CD14-positive monocyte (primary cell): ENCODE results near the gene CHD6. TPM values are rescaled to one million over a fixed set of nuclear protein-coding genes. Genes with fewer than 3 reads are reported as not detected.

Experiments
- DNase-seq, 3 donors: peaks; one replicate each; pipeline ENCODE4 v3.0.0-alpha.2; 2011 to 2022
- H2AFZ ChIP-seq: 2 replicates; pipeline ENCODE4 v1.6.0; 2012; ENCODE audit warnings: mild to moderate bottlenecking, low read depth, low read length, inconsistent platforms; ENCODE audit not compliant: insufficient read depth, poor library complexity, severe bottlenecking
- H3K27ac ChIP-seq, 2 donors: 1 replicate in 1 of 2; 2 replicates in 1 of 2; pipeline ENCODE4 v1.5.1; 2012 to 2013; ENCODE audit warnings: low read length in 2 of 2, control low read depth in 1 of 2, inconsistent platforms in 1 of 2, low read depth in 1 of 2, mild to moderate bottlenecking in 1 of 2
- H3K27me3 ChIP-seq, 2 donors: one replicate each; pipeline versions ENCODE4 v1.6.0 to v1.6.1; 2011 to 2013; ENCODE audit warnings: low read length in 2 of 2; ENCODE audit not compliant: control insufficient read depth in 2 of 2, insufficient read depth in 2 of 2
- H3K36me3 ChIP-seq, 2 donors: replicated peaks in 1 of 2; 1 replicate in 1 of 2; 2 replicates in 1 of 2; pipeline versions ENCODE4 v1.5.1 to v1.6.1; 2012 to 2013; ENCODE audit warnings: low read length in 2 of 2, control low read depth in 1 of 2, inconsistent platforms in 1 of 2, mild to moderate bottlenecking in 1 of 2; ENCODE audit not compliant: insufficient read depth in 2 of 2, control insufficient read depth in 1 of 2
- H3K4me1 ChIP-seq, 2 donors: 1 replicate in 1 of 2; 2 replicates in 1 of 2; pipeline versions ENCODE4 v1.5.1 to v1.6.1; 2012 to 2013; ENCODE audit warnings: low read length in 2 of 2, control low read depth in 1 of 2, inconsistent platforms in 1 of 2, mild to moderate bottlenecking in 1 of 2, moderate library complexity in 1 of 2; ENCODE audit not compliant: insufficient read depth in 2 of 2, control insufficient read depth in 1 of 2
- H3K4me2 ChIP-seq: replicated peaks from 2 replicates; pipeline ENCODE3; 2012; ENCODE audit warnings: low read length, moderate library complexity, mild to moderate bottlenecking; ENCODE audit not compliant: poor library complexity, severe bottlenecking; ENCODE audit errors: extremely low read depth
- H3K4me3 ChIP-seq, 3 experiments: fragments of 200-600 bp in 1 of 3; sonication (generic) in 1 of 3; replicated peaks in 1 of 3; 1 replicate in 2 of 3; 2 replicates in 1 of 3; pipeline ENCODE4 v1.5.1; 2011 to 2013; ENCODE audit warnings: low read length in 3 of 3, mild to moderate bottlenecking in 3 of 3, control low read depth in 2 of 3, low read depth in 2 of 3, inconsistent platforms in 1 of 3, moderate library complexity in 1 of 3
- H3K79me2 ChIP-seq: 2 replicates; pipeline ENCODE4 v1.6.0; 2012; ENCODE audit warnings: mild to moderate bottlenecking, control low read depth, inconsistent platforms, low read length, moderate library complexity; ENCODE audit not compliant: insufficient read depth
- H3K9ac ChIP-seq: 2 replicates; pipeline ENCODE4 v1.6.0; 2017; ENCODE audit warnings: low read length, mild to moderate bottlenecking; ENCODE audit not compliant: insufficient read depth, poor library complexity, severe bottlenecking
- H3K9me3 ChIP-seq, 2 donors: replicated peaks in 1 of 2; 1 replicate in 1 of 2; 2 replicates in 1 of 2; pipeline versions ENCODE4 v1.5.1 to v1.6.1; 2012 to 2013; ENCODE audit warnings: low read length in 2 of 2, control low read depth in 1 of 2; ENCODE audit not compliant: control insufficient read depth in 1 of 2, insufficient read depth in 1 of 2
- H4K20me1 ChIP-seq: 2 replicates; pipeline ENCODE4 v1.6.0; 2012; ENCODE audit warnings: mild to moderate bottlenecking, low read length, control low read depth, moderate library complexity; ENCODE audit not compliant: insufficient read depth
- H3K27ac Mint-ChIP-seq, 7 donors: one replicate each; pipeline ENCODE4 v1.8.0; 2020; ENCODE audit warnings: mild to moderate bottlenecking in 7 of 7, mixed read lengths in 7 of 7, moderate library complexity in 6 of 7, inconsistent platforms in 2 of 7
- H3K27me3 Mint-ChIP-seq, 3 donors: one replicate each; pipeline ENCODE4 v1.8.0; 2021 to 2022; ENCODE audit warnings: low read depth in 3 of 3, mild to moderate bottlenecking in 3 of 3, mixed read lengths in 3 of 3, moderate library complexity in 3 of 3, inconsistent platforms in 1 of 3
- H3K36me3 Mint-ChIP-seq, 2 donors: one replicate each; pipeline ENCODE4 v1.8.0; 2020; ENCODE audit warnings: mixed read lengths in 2 of 2, inconsistent platforms in 1 of 2, mild to moderate bottlenecking in 1 of 2
- H3K4me1 Mint-ChIP-seq: one replicate; pipeline ENCODE4 v1.8.0; 2020; ENCODE audit warnings: mild to moderate bottlenecking, mixed read lengths
- H3K4me3 Mint-ChIP-seq, 2 donors: one replicate each; pipeline ENCODE4 v1.8.0; 2020; ENCODE audit warnings: mild to moderate bottlenecking in 2 of 2, mixed read lengths in 2 of 2, moderate library complexity in 1 of 2
- H3K9me3 Mint-ChIP-seq, 7 donors: one replicate each; pipeline ENCODE4 v1.8.0; 2020 to 2022; ENCODE audit warnings: mixed read lengths in 7 of 7, mild to moderate bottlenecking in 6 of 7, moderate library complexity in 6 of 7, inconsistent platforms in 2 of 7
- CTCF ChIP-seq: fragments of 200-600 bp; IDR thresholded peaks from one replicate; pipeline ENCODE4 v1.8.0; 2022; ENCODE audit warnings: antibody characterized with exemption, mild to moderate bottlenecking
- WGBS: methylation state at CpG from one replicate; pipeline ENCODE4 v1.1.5; 2013; ENCODE audit warnings: missing lambda C conversion rate; ENCODE audit not compliant: insufficient coverage; 5-methylcytosine and 5-hydroxymethylcytosine counted together
- intact Hi-C, 2 donors: fragments of 100-400 bp; cut with micrococcal nuclease; formaldehyde crosslinking; loops; one replicate each; pipeline versions ENCODE4 v1.15.0 to v1.15.1; 2023
- polyA plus RNA-seq, 3 donors: library from polyadenylated mRNA; depleted of rRNA in 1 of 3; unstranded in 2 of 3; stranded (reverse) in 1 of 3; fragments of 300-500 nt in 2 of 3; fragments of >200 nt in 1 of 3; fragmentation: Illumina TruSeq in 2 of 3; gene quantifications; 1 replicate in 2 of 3; 2 replicates in 1 of 3; pipeline ENCODE4 v1.2.3, GENCODE V29; 2012 to 2021

CHD6 gene
- polyA plus RNA-seq, 3 donors = 12.9 to 19.6 (median 13.0) TPM

- H2AFZ ChIP-seq = no peak overlapping the region
- Mint-ChIP-seq H3K4me3 (no peak overlapping the region), H3K4me1 (peaks cover 13% of the 10 kb centered on the region), H3K27me3 (peaks cover 0 to 6% (median 1%) of the 10 kb centered on the region in 3 donors), H3K27ac (no peak overlapping the region), H3K9me3 (no peaks in the 10 kb centered on the region), H3K36me3 (peaks cover 53 to 64% of the 10 kb centered on the region in 2 donors)
- intact Hi-C loops = no loop called here
- peak overlapping the region in 1 of 2 donors; percentile 43 for H3K27ac ChIP-seq
- no peaks in the 10 kb centered on the region for H3K9me3 ChIP-seq
- TF ChIP-seq CTCF = no peak
- H3K4me3 ChIP-seq = no peak overlapping the region
- no peaks in the 10 kb centered on the region for H3K27me3 ChIP-seq
- DNase-seq = no peak
- WGBS = 91% methylated on average over 11 of the region's 12 CpGs
- H3K79me2 ChIP-seq = no peaks in the 10 kb centered on the region
- no peak overlapping the region for H3K9ac ChIP-seq
- H3K36me3 ChIP-seq = peaks cover 36 to 66% of the 10 kb centered on the region in 2 donors
- peaks cover 7% of the 10 kb centered on the region in 2 donors for H3K4me1 ChIP-seq
- no peak overlapping the region for H3K4me2 ChIP-seq
- H4K20me1 ChIP-seq = no peaks in the 10 kb centered on the region
Measured at GRCh38 chr20:41403604-41404003, 214.6 kb downstream of the CHD6 start.

GRCh38 chr20:41398408-41398807 is 219.8 kb downstream of the CHD6 start:
- Histone ChIP-seq H3K27me3 (no peaks in the 10 kb centered on the region), H3K4me3 (no peak overlapping the region), H2AFZ (no peak overlapping the region), H3K9me3 (no peaks in the 10 kb centered on the region), H3K4me1 (no peaks in the 10 kb centered on the region), H3K9ac (no peak overlapping the region), H3K36me3 (peaks cover 0 to 15% of the 10 kb centered on the region in 2 donors), H3K4me2 (no peak overlapping the region), H3K27ac (no peak overlapping the region), H3K79me2 (no peaks in the 10 kb centered on the region), H4K20me1 (no peaks in the 10 kb centered on the region)
- Mint-ChIP-seq H3K9me3 (no peaks in the 10 kb centered on the region), H3K36me3 (peaks cover 11 to 16% of the 10 kb centered on the region in 2 donors), H3K27me3 (peaks cover 0 to 8% (median 7%) of the 10 kb centered on the region in 3 donors), H3K4me3 (no peak overlapping the region), H3K4me1 (peaks cover 2% of the 10 kb centered on the region), H3K27ac (no peak overlapping the region)
- intact Hi-C loops = no loop called here
- no CpG with 5 or more reads among the region's 2 CpGs for WGBS
- no peak for DNase-seq
- TF ChIP-seq CTCF = no peak
